Body of pancreas (tissue), 4 donors: ENCODE results near the gene CCT8. TPM values are rescaled to one million over a fixed set of nuclear protein-coding genes. Genes with fewer than 3 reads are reported as not detected.

Experiments used
- ATAC-seq: fragments of 150-250 bp; one replicate; pipeline ENCODE4 v1.9.1; 2016
- DNase-seq, 4 donors: peaks; one replicate each; pipeline ENCODE4 v3.0.0-alpha.2; 2019
- H3K27ac ChIP-seq, 4 donors: fragments of 200-600 bp; sonication (generic); 1 replicate in 3 of 4; 2 replicates in 1 of 4; pipeline versions ENCODE4 v1.5.1 to v1.6.1; 2016 to 2019; ENCODE audit warnings: mild to moderate bottlenecking in 1 of 4, mixed read lengths in 1 of 4, moderate library complexity in 1 of 4
- H3K27me3 ChIP-seq, 2 donors: fragments of 200-600 bp; sonication (generic); one replicate each; pipeline ENCODE4 v1.6.0; 2016; ENCODE audit warnings: mild to moderate bottlenecking in 1 of 2
- H3K36me3 ChIP-seq, 2 donors: fragments of 200-600 bp; sonication (generic); replicated peaks in 1 of 2; 2 replicates each; pipeline ENCODE4 v1.5.1; 2016; ENCODE audit warnings: low read depth in 2 of 2; ENCODE audit not compliant: insufficient read depth in 1 of 2
- H3K4me1 ChIP-seq: fragments of 200-600 bp; sonication (generic); one replicate; pipeline ENCODE4 v1.6.0; 2016
- H3K4me3 ChIP-seq, 2 donors: fragments of 200-600 bp; sonication (generic); 1 replicate in 1 of 2; 2 replicates in 1 of 2; pipeline ENCODE4 v1.5.1; 2016 to 2019
- H3K9me3 ChIP-seq, 3 donors: fragments of 200-600 bp; sonication (generic); 1 replicate in 2 of 3; 2 replicates in 1 of 3; pipeline ENCODE4 v1.5.1; 2016
- POLR2A ChIP-seq, 3 donors: fragments of 450-650 bp; IDR thresholded peaks; one replicate each; pipeline ENCODE4 v1.6.1; 2016; ENCODE audit warnings: antibody characterized with exemption in 3 of 3, mild to moderate bottlenecking in 2 of 3
- WGBS, 2 donors: methylation state at CpG; one replicate each; pipeline ENCODE4 v1.1.5; 2017; 5-methylcytosine and 5-hydroxymethylcytosine counted together
- intact Hi-C: fragments of 100-400 bp; cut with DNase I; formaldehyde crosslinking; loops from one replicate; pipeline ENCODE4 v1.15.1; 2023
- total RNA-seq, 2 donors: library from RNA; depleted of rRNA; stranded (reverse); fragments of >200 nt; gene quantifications; one replicate each; pipeline ENCODE4 v1.1.0, GENCODE V29; 2016
- TF ChIP-seq, protein P1 (sequence below), 7 experiments: fragments of 450-650 bp in 4 of 7; fragments of 200-600 bp in 3 of 7; sonication (generic) in 3 of 7; IDR thresholded peaks; one replicate each; pipeline ENCODE4 v1.5.1; 2016 to 2019; ENCODE audit warnings: antibody characterized with exemption in 7 of 7

Gene CCT8
- total RNA-seq, 2 donors from 2014 or later = 46.1 to 73.4 TPM

DNA sequence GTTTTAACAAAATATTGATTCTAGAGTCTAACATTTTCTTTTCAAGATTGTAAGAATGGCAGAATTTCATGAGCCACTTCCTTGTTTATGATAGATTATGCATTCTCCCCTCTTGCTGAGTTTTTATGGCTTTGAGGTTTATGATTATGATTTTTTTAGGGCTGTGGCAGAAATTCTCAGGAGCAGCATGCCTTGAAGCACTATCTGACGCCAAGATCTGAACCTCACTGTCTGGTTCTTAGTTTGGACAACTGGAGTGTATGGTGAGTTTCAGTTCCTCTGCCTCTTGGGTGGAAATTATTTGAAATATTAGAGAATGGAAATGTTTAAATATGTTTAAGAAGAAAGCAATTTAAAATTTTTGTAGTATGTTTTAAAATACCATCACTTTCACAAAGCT is 38.8 kb downstream of the CCT8 start:
- intact Hi-C loops = no loop called here
- H3K27me3 ChIP-seq = no peaks in the 10 kb centered on the region
- 31 to 82% methylated on average over 1 of the region's 1 CpG for WGBS, 2 donors
- H3K4me1 ChIP-seq = no peaks in the 10 kb centered on the region
- TF ChIP-seq, protein P1, sequence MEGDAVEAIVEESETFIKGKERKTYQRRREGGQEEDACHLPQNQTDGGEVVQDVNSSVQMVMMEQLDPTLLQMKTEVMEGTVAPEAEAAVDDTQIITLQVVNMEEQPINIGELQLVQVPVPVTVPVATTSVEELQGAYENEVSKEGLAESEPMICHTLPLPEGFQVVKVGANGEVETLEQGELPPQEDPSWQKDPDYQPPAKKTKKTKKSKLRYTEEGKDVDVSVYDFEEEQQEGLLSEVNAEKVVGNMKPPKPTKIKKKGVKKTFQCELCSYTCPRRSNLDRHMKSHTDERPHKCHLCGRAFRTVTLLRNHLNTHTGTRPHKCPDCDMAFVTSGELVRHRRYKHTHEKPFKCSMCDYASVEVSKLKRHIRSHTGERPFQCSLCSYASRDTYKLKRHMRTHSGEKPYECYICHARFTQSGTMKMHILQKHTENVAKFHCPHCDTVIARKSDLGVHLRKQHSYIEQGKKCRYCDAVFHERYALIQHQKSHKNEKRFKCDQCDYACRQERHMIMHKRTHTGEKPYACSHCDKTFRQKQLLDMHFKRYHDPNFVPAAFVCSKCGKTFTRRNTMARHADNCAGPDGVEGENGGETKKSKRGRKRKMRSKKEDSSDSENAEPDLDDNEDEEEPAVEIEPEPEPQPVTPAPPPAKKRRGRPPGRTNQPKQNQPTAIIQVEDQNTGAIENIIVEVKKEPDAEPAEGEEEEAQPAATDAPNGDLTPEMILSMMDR (IDR thresholded peaks at IDR 0.05) = no peak
- TF ChIP-seq POLR2A (IDR thresholded peaks at IDR 0.05) = no peak
- peaks cover 15 to 29% of the 10 kb centered on the region in 2 donors for H3K36me3 ChIP-seq
- DNase-seq (no peak), ATAC-seq (no peak)
- no peak overlapping the region for H3K4me3 ChIP-seq
- H3K27ac ChIP-seq = no peak overlapping the region
- H3K9me3 ChIP-seq = no peaks in the 10 kb centered on the region

DNA sequence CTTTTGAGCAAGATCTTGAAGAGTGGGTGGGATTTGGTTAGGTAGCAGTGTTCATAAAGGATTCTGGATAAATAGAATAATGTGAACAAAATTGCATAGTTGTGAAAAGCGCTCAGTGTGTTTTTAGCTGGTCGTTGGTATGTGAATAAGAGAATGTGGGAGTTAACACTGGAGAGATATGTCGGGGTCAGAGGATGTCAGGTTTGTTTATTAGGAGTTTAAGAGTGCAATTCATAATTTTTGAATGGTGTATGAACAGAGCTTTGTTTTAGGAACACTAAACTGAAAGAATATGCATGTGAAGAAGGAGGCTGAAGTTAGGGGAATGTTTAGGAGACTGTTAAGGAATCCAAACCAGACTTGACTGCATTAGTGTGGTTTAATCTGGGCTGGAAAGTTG is 39.6 kb downstream of the CCT8 start:
- TF ChIP-seq, protein P1 (IDR thresholded peaks at IDR 0.05) = no peak
- no peak for TF ChIP-seq POLR2A (IDR thresholded peaks at IDR 0.05)
- intact Hi-C loops = no loop called here
- Histone ChIP-seq H3K27me3 (no peaks in the 10 kb centered on the region), H3K9me3 (no peaks in the 10 kb centered on the region), H3K36me3 (peaks cover 15 to 24% of the 10 kb centered on the region in 2 donors), H3K4me3 (no peak overlapping the region), H3K27ac (no peak overlapping the region), H3K4me1 (no peaks in the 10 kb centered on the region)
- WGBS, 2 donors = 90 to 93% methylated on average over 3 of the region's 3 CpGs
- ATAC-seq = no peak
- DNase-seq = no peak

DNA sequence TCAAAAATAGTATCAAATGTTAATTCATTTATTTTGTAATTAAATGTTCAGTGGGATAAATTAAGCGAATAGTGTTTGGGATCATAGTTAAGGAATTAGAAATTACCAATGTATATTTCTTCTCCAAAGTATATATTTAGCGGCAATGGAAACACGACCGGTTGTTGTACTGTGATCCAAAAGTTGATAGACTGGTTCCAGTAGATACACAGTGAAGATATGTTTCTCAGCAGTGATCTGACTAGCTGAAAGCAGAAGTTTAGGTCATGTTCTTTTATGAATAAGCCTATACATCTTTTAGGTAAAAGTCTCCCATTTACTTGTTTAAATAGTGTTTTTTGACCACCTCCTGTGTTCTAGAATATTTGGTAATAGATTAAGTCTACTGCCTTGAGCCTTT is 40.1 kb downstream of the CCT8 start:
- H3K36me3 ChIP-seq = peaks cover 14 to 22% of the 10 kb centered on the region in 2 donors
- ATAC-seq = no peak
- no peak for TF ChIP-seq POLR2A (IDR thresholded peaks at IDR 0.05)
- TF ChIP-seq, protein P1 (IDR thresholded peaks at IDR 0.05) = no peak
- H3K4me3 ChIP-seq = no peak overlapping the region
- intact Hi-C loops = no loop called here
- no peaks in the 10 kb centered on the region for H3K9me3 ChIP-seq
- no peaks in the 10 kb centered on the region for H3K4me1 ChIP-seq
- no peak overlapping the region for H3K27ac ChIP-seq
- DNase-seq = no peak
- 42 to 44% methylated on average over 4 of the region's 4 CpGs for WGBS, 2 donors
- H3K27me3 ChIP-seq = no peaks in the 10 kb centered on the region

DNA sequence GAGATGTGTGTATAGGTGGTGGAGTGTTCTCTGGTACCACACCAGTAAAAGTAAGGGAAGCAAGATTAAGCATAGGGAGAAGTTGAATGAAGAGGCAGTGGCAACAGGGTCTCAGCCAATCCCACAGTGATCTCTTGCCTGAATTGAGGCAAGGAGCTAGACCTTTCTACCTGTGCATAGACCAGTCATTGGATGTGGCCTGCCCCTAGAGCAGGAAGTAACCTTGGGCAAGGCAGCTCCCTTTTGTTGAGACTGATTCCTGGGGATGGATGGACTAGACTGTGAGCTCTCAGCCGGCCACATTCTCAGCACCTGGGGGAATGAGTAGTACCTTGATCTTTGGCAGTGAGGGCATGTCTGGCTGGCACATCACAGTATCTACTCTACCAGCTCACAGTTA is 42.5 kb downstream of the CCT8 start:
- intact Hi-C loops = no loop called here
- H3K4me1 ChIP-seq = peaks cover 4% of the 10 kb centered on the region

DNA sequence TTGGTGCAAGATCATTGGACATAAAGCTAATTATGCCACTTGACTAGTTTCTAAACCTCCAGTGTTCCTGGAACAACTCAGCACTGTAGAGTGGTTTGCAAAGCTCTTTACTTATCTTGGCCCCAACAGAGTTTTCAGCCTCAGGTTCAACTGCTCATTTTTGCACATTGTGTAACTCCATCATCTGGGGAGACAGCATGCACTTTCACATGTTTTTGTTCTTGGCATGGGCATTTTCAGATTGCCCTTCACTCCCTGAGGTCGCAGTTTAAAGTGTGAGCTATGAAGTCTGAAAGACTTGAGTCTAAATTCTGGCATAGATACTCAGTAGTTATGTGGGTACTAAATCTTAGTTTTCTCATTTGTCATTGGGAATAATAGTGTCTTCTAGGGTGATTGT is 43.9 kb downstream of the CCT8 start:
- Histone ChIP-seq H3K27ac (no peak overlapping the region), H3K9me3 (no peaks in the 10 kb centered on the region), H3K4me3 (no peak overlapping the region), H3K27me3 (no peaks in the 10 kb centered on the region), H3K36me3 (peaks cover 5 to 9% of the 10 kb centered on the region in 2 donors), H3K4me1 (peaks cover 11% of the 10 kb centered on the region)
- WGBS, 2 donors = 60 to 85% methylated on average over 1 of the region's 1 CpG
- TF ChIP-seq POLR2A (IDR thresholded peaks at IDR 0.05) = no peak
- TF ChIP-seq, protein P1 (IDR thresholded peaks at IDR 0.05) = no peak
- intact Hi-C loops = no loop called here
- DNase-seq = no peak
- ATAC-seq = no peak

More for the DNA sequence above, 42.5 kb downstream of the CCT8 start:
- H3K27ac ChIP-seq = no peak overlapping the region
- no peaks in the 10 kb centered on the region for H3K27me3 ChIP-seq
- no peak for DNase-seq
- no peak overlapping the region for H3K4me3 ChIP-seq
- H3K9me3 ChIP-seq = no peaks in the 10 kb centered on the region
- peaks cover 5 to 14% of the 10 kb centered on the region in 2 donors for H3K36me3 ChIP-seq
- TF ChIP-seq, protein P1 (IDR thresholded peaks at IDR 0.05) = no peak
- no peak for TF ChIP-seq POLR2A (IDR thresholded peaks at IDR 0.05)
- no peak for ATAC-seq
- 73 to 100% methylated on average over 1 of the region's 1 CpG for WGBS, 2 donors
